Muscle of arm (tissue), 12 donors: ENCODE results near the gene LRMDA. TPM values are rescaled to one million over a fixed set of nuclear protein-coding genes. Genes with fewer than 3 reads are reported as not detected.

ENCODE experiments used
- DNase-seq: peaks from one replicate; pipeline ENCODE4 v3.0.0-alpha.2; 2013
- polyA plus RNA-seq, 12 donors: library from polyadenylated mRNA; unstranded; fragments of 120-200 nt; gene quantifications; one replicate each; pipeline ENCODE4 v1.2.1, GENCODE V29; 2013; ENCODE audit not compliant: insufficient read length in 12 of 12

LRMDA gene
- polyA plus RNA-seq, 12 donors = 3.5 to 6.7 (median 5.2) TPM; not detected in 2

DNA sequence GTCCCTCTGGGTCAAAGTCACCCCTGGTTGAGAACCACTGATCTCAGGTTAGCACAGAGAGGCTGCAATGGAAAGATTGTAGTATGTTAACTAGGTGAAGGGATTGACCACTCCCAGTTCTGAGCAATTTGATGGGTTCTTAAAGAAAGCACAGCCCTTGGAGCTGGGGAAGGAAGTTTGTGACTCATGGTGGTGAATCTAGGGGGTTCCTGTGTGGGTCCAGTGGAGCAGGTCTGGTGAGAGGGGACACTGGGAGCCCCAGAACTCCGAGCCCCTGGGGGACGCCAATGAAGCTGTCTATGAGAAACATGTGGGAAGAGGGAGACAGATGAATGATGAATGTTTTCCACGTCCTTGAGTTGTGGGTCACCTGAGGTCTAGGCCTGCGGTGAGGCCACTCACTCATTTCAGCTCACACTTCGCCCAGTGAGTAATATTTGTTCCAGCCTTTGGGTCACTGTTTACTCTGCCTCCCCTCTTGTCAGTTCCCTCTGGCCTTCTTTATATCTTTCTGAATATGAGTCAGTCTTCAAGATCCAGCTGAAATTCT is 341.9 kb downstream of the LRMDA start:
- DNase-seq = no peak

DNA sequence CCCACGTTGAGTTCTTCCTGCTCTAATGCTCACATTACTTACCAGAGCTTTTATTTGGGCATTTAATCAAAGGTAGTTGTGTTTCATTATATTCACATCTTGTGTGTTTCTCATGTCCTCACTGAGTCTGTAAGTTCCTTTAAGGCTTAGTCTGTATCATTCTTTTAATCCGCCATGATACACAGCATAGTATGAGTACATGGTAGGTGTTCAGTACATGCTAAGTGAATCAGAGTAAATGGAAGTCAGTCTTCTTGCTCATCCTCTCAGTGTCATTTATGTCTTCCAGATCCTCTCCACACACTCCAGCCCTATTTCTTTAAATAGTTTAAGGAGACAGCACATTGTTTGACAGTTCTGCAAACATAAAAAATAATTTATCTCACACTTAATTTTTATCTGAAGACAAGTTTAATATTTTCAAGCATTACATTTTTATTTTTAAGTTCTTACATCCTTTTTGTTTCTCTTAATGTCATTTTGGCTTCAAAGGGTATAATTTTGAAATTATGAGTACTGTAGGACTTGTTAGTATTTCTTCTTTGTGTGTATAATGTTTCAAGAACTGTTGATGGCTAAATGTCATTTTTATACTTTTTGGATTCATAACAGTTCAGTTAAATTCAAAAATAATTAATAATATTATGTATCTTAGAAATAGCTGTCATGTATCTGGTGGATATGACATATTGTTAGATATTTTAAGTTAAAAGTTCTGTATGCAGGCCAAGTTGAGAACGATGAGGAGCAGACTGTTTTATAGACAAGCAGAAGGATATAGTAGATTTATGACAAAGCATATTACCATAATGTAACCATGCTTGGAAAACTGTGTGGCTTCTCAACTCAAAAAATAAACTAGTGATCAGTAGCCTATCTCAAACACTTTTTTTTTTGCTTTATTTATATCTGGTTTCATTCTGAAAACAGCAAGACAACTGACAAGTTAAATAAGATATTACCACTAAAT is 342.7 kb downstream of the LRMDA start:
- DNase-seq = no peak

DNA sequence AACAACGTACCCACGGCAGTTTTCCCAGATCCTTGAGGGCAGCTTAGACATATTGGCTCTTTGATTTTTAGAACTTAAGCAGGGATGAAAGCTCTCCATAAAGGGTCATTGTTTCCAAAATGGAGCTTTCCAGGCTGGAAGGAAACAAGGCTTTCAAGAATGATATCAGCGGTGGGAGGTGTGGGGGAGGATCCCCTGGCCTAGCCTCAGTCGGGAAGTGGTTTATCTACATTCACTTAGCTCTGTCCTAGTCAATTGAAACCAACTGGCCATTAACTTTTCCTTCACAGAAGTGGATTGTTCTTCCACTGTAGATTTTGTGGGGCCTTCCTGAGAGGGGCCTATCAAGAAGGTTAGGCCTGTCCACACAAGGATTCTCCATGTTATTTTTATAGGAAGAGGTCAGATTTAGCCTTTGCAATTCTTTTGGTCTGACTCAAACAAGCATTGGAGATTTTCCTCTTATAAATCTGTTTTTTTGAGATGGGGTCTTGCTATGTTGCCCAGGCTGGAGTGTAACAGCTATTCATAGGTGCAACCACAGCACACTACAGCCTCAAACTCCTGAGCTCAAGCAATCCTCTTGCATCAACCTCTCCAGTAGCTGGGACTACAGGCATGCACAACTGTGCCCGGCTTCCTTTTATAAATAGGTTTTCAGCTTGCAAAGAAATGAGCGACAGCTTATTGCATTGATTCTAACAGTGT is 343.5 kb downstream of the LRMDA start:
- DNase-seq = no peak

DNA sequence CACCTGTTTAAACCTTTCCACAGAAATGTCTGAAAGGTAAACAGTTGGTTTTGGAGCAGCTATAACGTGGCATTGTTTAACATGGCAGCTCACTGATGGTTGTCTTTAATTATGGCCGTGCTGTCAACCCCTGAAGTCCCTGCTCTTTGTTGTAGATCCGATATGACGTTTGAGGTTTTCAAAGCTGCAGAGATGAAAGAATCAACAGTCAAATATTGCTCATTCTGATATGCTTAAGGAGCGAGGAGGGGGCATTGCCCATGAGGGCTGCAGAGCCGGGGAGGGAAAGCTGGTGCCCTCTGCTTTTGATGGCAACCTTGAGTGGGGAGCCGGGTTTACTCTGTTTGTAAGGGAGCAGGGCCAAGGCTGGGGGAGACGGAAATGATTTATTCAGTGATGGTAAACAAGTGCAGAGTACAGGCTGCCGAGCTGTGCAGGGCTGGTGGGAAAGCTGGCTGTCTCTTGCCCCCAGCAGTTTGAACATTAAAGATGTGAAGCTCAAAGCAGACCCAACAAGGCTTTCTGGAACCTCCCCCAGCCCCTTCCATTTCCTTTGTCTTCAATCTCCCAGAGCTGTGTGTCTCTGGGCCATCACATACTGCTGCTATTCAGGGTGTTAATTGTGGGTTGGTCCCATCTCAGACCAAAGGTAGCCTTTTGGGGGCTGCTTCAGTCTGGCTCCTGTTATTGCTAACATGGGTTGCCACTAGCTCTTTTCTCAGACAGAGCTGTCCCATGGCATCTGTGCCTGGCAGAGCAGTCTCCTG is 345.5 kb downstream of the LRMDA start:
- DNase-seq = no peak

DNA sequence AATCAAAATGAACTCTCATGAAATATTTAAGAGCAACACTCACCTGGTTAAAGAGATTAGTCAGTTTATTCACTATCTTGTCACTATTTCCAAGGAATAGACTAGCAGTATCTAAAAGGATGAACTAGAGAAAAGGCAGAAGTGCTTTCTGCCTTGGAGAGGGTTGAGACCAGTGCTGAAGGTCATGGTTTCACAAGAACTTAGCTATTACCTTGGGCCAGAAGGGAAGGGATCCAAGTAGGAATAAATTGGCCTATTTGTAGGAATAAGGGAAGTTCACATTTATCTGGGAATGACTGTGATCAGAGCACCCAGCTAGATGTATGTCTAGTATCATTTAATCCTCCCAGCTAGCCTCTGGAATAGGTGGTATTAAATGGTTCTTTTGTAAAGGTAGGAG is 347.2 kb downstream of the LRMDA start:
- no peak for DNase-seq

DNA sequence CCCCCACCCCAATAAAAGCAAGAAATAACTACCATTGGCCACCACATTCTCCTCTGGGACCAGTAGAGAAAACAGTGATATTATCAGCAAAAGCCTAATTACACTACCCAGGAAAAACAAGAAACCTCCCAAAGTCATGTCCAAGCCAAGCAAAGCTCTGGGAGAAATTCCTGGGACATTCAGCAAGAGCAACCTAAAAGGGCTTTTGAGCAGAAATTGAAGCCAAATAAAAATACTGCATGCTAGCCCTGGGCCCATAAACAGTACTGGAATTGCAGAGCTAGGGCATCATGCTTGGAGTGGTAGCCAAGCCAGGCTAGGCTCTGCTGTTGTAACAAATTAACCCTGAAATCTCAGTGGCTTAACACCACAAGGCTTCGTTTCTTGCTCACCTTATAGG is 347.9 kb downstream of the LRMDA start:
- DNase-seq = no peak

DNA sequence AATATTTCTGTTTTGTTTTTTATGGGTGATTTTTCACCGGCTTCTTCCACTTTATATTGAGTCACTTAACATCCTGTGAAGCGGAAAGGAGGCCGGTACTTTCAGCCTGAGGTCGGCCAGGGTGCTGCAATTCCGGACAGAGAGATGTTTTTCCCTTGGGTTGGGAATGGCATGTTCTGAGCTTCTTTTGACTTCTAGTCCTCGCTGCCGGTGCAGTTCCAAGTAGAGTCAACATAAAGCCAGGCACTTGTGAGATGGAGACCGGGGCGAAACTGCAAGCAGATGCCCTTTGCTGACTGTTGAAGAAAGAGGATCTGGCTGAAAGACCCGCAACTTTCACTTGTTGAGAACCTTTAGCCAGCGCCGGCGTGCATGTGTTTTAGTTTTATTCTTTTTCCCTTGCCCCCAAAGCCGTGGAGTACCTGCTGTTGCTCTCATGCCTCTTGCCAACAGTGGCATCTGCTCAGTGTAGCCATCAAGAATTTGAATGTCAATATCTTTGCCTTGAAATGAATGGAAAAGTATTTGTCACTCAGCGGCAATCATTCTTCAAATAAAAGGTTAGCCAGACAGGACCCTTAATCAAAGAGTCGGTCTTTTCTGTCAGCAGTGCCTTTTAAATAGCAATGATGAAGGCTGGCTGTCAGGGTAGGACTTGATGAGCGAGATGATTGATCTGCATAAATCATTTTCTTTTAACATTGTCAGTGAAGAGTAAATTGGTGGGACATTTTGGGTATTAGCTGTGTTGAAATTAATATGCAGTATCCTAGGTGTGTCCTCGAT is 351.2 kb downstream of the LRMDA start:
- DNase-seq = no peak

DNA sequence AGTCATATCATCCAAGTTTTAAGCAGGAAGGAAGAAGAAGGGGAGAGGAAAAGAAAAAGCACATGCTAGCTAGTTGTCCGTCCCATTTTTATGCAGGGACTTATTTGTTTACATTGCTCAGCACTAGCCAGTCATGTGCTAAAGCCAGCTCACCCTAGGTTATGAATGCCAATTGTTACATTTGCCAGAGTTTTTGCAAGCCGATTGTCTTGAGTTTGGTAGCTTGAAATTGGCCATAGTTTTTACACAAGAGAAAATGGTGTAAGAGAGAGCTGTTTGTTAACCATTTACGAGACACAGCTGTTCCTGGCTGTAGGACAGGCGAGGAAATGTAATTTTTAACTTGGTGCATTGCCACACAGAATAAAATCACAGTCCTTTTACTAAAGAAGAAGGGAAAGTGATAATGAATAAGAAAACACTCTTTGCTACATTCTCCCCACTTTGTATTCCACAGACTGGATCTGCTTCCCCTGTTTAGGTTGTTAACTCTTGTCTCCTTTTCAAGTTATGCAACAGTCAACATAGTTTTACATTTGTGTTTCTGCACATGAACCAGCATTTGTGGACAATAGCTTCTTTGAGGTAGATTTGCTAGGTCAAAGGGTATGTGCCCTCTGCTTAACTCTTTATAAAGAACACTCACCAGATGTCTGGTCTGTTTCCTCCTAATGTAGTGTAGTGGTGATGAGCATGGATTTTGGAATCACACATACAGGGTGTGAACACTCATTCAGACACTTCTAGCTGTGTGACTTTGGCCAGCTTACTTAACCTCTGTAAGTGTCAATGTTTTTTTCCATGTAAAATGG is 357.2 kb downstream of the LRMDA start:
- no peak for DNase-seq

DNA sequence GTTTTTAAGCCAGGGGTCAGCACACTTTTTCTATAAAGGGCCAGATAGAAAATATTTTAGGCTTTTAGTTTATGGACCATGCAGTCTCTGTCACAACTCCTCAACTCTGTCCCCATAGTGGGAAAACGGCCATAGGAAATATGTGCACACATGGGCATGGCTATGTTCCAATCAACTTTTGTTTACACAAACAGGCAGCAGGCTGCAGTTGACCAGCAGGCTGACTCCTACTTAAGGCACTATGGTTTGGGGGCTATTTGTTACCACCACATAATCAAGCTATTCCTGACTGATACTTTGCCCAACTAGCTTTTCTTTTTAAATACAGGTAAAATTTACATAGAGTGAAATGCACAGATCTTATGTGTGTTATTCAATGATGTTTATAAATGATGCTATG is 362.4 kb downstream of the LRMDA start:
- DNase-seq = no peak

DNA sequence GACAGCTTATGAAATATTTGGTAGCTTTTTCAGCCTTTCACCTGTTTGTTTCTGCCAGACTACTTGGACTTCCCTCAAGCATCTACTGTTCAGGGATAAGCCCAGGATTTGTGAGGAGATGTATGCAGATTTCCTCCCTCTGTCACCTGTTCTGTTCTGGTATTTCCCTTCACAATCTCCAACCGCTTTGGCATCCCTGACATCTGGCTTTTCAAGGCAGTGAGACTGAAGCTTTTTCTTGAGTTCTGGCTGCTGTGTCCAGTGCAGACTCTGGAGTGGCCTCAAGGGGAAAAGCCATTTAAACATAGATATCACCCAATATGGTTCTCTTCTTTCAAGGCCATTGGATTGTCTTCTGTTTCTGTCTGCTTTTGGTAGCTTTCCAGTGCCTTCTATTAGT is 369.7 kb downstream of the LRMDA start:
- no peak for DNase-seq

DNA sequence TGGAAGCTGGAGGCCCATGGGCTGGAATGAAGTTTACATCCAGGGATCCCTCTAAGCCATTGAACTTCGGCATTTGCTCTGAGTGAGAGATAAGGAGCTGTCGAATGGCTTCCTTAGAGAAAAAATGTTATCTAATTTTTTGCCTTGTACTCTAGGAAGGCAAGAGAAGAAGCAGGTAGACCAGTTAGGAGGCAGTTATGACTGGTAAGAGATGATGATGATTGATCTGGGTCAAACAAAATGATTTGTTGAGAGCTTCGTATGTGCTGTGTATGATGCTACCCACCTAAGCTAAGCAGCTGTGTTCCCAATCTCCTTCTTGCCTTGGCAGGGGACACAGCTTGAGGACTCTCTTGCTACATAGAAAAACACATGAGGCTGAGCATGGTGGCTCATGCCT is 370.2 kb downstream of the LRMDA start:
- no peak for DNase-seq

DNA sequence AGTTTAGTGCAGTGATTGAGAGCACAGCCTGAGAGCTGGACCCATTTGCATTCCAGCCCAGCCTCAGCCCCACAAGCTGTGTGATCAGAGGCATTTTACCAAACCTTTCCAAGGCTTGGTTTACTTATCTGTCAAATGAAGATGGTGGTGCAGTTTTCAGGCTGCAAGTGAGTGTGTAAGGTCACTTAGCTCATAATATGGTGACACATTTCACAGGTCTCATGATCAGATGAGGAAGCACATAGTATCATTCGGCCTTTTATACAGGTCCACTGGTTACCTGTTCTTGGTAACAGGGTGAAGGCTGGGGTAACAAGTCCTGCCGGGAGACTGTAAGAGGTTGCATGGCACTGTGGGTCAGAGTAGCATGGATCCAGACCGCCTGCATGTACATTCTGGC is 371.7 kb downstream of the LRMDA start:
- DNase-seq = no peak

DNA sequence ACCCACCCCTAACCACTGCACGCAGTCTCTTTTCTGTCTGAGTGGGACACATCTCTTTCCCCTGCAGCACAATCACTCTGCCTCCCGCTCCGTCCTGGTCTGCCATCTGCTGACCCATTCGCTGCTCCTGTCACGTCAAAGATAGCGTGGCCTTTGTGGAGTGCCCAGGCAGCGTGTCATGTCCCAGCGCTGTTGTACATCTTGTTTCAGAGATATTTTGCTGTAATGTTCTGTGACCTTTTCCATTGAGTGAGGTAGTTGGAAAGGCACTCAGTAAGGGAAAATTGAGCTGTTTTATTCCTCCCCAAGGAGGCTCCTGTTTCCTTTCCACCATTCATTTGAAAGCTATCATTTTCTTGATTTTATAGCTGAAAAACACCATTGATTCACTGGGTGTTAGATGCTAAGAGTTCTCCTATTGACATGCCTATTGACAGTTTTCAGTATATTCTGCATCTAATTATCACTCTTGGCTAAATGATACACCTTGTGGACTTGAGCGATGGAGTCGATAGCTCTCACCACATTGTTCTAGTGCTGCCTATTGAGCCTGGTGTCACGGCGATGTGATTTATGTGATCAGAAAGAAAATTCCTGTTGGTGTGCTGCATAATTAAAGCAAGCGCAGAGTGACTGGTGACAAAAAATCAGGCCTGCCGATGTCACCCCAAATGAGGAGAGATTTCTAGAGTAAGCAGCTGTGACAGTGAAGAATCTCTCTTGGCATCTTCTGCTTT is 372.6 kb downstream of the LRMDA start:
- peak; percentile 46 for DNase-seq

DNA sequence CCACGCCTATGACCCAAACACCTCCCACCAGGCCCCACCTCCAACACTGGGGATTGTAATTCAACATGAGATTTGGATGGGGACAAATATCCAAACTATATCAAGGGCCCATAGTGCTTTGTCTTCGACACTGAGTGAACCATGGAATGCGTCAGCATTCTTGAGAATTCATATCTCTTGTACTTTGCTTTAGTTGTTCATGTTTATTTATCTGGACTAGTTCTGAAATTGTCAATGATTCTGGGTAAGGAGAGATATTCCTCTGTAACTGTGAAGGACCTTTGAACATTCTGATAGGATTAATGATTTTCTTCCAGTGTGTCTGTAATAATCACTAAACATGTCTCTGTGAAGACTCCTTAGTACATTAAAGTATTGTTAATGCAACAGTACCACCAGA is 374.8 kb downstream of the LRMDA start:
- no peak for DNase-seq

DNA sequence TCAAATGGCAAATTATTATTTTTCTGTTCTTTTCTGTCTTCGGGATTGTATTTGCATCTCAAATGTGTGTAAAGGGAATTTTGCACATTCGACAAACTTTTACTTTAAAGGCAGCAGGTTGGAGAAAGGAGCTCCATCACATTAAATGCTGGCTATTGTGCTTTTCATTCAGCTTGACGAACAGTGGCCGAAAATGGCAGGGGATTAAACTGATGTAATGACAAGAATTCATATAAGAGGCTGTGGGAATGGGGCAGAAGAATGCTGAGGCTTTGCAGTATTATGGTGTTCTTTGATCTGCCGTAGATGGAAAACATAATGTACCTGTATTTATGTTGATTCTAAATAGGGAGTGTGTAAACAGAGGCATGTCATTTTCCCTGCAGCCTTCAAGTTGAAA is 376.0 kb downstream of the LRMDA start:
- DNase-seq = no peak

DNA sequence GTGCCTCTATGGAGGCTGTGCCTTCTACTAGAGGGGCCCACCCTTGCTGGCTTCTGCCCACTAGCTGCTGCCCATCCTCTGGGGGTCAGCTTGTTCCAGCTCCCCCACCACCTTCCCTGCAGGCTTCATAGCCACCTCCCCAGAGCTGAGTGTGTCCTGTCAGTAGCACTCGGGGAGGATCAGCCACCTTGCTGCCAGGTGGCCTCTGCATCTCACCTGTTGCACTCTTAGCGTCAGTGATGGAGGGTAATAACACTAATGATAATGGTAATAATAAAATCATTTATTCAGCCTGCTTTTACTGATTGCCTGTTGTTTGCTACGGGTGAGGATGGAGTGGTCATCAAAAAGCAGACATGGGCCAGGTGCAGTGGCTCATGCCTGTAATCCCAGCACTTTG is 377.6 kb downstream of the LRMDA start:
- DNase-seq = no peak

DNA sequence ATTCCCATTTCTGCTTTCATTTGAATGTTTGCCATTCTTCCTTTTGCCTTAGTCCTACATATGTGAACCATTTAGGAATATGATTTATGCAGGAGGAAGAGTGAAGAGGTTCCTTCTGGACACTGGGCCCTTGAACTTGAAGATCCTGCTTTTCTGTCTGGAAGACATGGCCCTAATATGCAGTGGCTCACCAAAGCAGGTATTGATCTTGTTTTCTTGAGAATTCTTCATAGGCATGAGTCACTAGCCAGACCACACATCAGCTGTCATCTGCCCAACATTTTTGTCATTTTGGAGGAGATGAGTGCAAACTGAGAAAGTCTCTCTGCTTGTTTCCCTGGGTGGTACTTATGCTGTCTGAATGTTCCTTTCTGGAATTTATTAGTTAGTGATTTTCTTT is 382.6 kb downstream of the LRMDA start:
- DNase-seq = peak; percentile 79

DNA sequence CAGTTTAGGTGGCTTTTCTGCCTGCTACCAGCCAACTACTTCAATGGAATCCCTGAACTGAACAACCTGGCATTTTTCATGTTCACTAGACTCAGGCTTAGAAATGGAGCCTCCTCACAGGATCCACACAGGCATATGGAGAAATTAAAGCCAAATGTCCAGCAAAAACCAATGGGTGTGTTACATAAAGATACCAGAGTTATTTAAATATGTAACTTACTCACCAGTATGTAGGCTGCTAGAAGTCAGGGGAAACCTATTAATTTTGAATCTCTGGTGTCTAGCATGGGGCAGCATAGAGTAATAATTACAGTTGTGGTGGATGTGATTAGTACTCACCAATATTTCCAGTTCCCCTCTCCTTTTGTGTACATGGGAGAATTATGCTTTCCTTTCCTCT is 383.6 kb downstream of the LRMDA start:
- DNase-seq = no peak

DNA sequence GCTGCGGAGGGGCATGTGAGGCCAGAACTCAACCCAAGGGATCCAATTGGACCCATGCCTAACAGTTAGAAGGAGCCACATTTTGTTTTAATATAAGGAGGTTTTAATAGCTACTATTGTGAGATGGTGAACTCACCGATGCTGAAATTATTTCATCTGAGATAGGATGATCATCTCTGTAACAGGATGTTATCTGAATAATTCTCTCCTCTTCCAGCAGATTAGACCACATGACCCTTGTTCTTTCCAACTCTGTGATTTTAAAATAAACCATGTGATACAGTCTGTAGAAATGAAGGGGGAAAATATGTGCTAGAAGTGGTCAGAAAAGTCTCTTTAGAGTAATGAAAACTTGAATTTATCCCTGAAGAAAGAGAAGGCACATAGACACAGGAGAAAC is 385.8 kb downstream of the LRMDA start:
- no peak for DNase-seq

DNA sequence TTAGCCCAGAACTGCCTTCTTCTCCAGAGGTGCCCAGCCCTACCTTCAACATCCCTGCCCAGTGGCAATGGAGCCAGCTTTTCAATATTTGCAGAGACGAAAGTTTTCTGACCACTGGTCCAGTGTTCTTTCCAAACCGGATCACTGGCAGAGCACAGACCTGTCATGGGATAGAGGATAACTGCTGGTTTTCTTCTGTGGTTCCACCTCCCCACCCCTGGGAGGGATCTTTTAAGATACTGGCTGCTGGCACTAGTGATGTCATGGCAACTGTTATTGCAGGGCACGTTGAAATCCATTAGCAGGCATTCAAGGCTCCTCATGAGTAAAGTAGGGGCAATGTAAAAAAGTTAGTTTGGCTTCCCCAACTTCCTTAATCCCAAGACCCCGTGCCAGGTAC is 387.1 kb downstream of the LRMDA start:
- DNase-seq = no peak
